ENCODE measurements around the gene UBR1. TPM values are rescaled to one million over a fixed set of nuclear protein-coding genes. Genes with fewer than 3 reads are reported as not detected.
"Not testable (repeated sequence)": the region's sequence is repeated elsewhere in the genome, so short reads cannot be mapped to it uniquely, and the experiment has no call there.

The UBR1 gene
- total and polyA plus RNA-seq, 3 donors from 2014 or later: 21.3 to 40.7 (median 36.5) TPM

DNA sequence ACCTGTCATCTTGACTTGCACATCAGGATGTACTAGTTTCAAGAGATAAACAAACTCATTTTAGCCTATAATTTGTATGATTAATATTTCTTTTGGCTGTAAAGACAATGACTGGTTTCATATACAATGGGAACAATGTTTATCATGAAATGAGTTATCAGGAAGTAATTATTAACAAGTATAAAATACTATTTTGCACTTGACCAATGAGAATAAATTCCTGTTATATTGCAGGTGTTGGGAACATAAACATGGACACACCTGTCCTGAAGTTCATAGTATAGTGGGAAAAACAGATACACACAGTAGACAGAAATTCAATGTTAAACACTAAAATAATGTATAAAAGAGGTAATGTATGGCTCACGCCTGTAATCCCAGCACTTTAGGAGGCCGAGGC, 56.9 kb downstream of the UBR1 start:
- WGBS, 2 donors: 88 to 95% methylated on average over 2 of the region's 2 CpGs
- Histone ChIP-seq H3K27ac (no peak overlapping the region), H3K4me3 (no peak overlapping the region), H3K9me3 (no peaks in the 10 kb centered on the region), H3K36me3 (ENCODE audit: low read depth, missing control alignments) (no peaks in the 10 kb centered on the region), H3K4me1 (no peaks in the 10 kb centered on the region), H3K27me3 (no peaks in the 10 kb centered on the region)
- TF ChIP-seq, protein P1, sequence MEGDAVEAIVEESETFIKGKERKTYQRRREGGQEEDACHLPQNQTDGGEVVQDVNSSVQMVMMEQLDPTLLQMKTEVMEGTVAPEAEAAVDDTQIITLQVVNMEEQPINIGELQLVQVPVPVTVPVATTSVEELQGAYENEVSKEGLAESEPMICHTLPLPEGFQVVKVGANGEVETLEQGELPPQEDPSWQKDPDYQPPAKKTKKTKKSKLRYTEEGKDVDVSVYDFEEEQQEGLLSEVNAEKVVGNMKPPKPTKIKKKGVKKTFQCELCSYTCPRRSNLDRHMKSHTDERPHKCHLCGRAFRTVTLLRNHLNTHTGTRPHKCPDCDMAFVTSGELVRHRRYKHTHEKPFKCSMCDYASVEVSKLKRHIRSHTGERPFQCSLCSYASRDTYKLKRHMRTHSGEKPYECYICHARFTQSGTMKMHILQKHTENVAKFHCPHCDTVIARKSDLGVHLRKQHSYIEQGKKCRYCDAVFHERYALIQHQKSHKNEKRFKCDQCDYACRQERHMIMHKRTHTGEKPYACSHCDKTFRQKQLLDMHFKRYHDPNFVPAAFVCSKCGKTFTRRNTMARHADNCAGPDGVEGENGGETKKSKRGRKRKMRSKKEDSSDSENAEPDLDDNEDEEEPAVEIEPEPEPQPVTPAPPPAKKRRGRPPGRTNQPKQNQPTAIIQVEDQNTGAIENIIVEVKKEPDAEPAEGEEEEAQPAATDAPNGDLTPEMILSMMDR (IDR thresholded peaks at IDR 0.05): no peak
- TF ChIP-seq POLR2A (IDR thresholded peaks at IDR 0.05): no peak
- DNase-seq: no peak
- intact Hi-C loops (cut with DNase I; ENCODE audit: low total_unique reads): no loop called here

DNA sequence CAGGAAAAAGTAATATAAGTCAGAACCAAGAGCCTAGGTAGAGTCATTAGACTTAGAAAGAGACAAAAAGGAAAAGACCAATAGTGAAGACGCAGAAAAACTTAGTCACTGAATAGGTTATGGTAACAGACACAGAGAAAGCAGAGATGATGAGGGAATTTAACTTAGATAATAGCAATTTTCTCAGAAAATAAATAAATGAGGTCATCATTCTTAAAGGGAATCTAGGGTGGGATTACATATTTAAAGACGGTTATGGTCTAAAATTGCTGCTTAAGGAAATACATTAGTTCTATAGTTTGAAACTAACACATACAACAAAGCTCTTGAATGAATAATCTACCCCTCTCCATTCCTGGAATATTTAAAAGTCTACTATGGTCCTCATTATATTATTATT, 59.4 kb downstream of the UBR1 start:
- H3K4me1 ChIP-seq: peaks cover 5% of the 10 kb centered on the region
- H3K4me3 ChIP-seq: no peak overlapping the region
- DNase-seq: no peak
- H3K27ac ChIP-seq: no peak overlapping the region
- whole genome bisulfite sequencing, 2 donors: 93 to 95% methylated on average over 2 of the region's 2 CpGs
- intact Hi-C loops (cut with DNase I; ENCODE audit: low total_unique reads): no loop called here
- TF ChIP-seq, protein P1 (IDR thresholded peaks at IDR 0.05): no peak
- no peak for TF ChIP-seq POLR2A (IDR thresholded peaks at IDR 0.05)
- no peaks in the 10 kb centered on the region for H3K27me3 ChIP-seq
- no peaks in the 10 kb centered on the region for H3K9me3 ChIP-seq
- H3K36me3 ChIP-seq (ENCODE audit: low read depth, missing control alignments): no peaks in the 10 kb centered on the region

DNA sequence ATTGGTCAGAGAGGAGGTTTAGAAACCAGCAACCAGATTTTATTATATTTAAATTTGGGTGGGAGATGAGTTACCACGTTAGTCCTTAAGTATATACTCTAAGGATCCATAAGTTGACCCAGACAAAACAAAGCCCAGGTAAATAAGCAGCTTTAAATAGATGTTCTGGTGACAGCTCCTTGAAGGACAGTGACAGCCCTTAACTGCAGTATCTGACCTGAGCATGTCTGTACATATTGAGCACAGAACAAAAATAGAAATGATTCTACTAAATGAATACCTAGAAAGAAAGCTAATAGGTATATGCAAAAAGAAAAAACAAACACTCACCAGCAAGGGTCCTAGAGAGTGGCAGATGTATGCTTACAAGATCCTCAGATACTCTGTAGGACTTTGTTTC, 63.0 kb downstream of the UBR1 start:
- Histone ChIP-seq H3K27ac (peak overlapping the region in 1 of 2 donors; percentile 60), H3K27me3 (no peaks in the 10 kb centered on the region), H3K36me3 (ENCODE audit: low read depth, missing control alignments) (no peaks in the 10 kb centered on the region), H3K9me3 (no peaks in the 10 kb centered on the region), H3K4me1 (peaks cover 5% of the 10 kb centered on the region), H3K4me3 (no peak overlapping the region)
- WGBS, 2 donors: 77 to 90% methylated on average over 1 of the region's 1 CpG
- DNase-seq: no peak
- TF ChIP-seq POLR2A (IDR thresholded peaks at IDR 0.05): no peak
- TF ChIP-seq, protein P1 (IDR thresholded peaks at IDR 0.05): no peak
- intact Hi-C loops (cut with DNase I; ENCODE audit: low total_unique reads): no loop called here

DNA sequence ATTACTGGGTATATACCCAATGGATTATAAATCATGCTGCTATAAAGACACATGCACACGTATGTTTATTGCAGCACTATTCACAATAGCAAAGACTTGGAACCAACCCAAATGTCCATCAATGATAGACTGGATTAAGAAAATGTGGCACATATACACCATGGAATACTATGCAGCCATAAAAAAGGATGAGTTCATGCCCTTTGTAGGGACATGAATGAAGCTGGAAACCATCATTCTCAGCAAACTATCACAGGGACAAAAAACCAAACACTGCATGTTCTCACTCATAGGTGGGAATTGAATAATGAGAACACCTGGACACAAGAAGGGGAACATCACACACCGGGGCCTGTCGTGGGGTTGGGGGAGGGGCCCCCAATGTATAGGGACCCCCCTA, 64.8 kb downstream of the UBR1 start:
- intact Hi-C loops (cut with DNase I; ENCODE audit: low total_unique reads); H3K4me3 ChIP-seq; DNase-seq; H3K9me3 ChIP-seq; H3K36me3 ChIP-seq (ENCODE audit: low read depth, missing control alignments); H3K27me3 ChIP-seq; H3K27ac ChIP-seq; H3K4me1 ChIP-seq: not testable (repeated sequence)
- WGBS, 2 donors: 92 to 100% methylated on average over 3 of the region's 3 CpGs

DNA sequence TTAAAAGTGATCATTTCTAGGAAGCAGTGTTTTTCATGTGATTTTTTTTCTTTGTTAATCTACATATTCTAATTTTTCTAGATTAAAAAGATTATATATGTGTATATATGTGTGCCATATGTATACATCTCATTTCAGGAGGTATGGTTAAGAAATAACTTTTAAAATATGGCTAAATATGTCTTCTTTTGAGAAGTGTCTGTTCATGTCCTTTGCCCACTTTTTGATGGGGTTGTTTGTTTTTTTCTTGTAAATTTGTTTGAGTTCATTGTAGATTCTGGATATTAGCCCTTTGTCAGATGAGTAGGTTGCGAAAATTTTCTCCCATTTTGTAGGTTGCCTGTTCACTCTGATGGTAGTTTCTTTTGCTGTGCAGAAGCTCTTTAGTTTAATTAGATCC, 70.6 kb downstream of the UBR1 start:
- H3K4me1 ChIP-seq; H3K27ac ChIP-seq; DNase-seq; intact Hi-C loops (cut with DNase I; ENCODE audit: low total_unique reads); H3K36me3 ChIP-seq (ENCODE audit: low read depth, missing control alignments); H3K9me3 ChIP-seq; H3K27me3 ChIP-seq; H3K4me3 ChIP-seq: not testable (repeated sequence)
- WGBS, 2 donors: 100% methylated on average over 1 of the region's 1 CpG; no CpG with 5 or more reads in 1 of the 2 donors

DNA sequence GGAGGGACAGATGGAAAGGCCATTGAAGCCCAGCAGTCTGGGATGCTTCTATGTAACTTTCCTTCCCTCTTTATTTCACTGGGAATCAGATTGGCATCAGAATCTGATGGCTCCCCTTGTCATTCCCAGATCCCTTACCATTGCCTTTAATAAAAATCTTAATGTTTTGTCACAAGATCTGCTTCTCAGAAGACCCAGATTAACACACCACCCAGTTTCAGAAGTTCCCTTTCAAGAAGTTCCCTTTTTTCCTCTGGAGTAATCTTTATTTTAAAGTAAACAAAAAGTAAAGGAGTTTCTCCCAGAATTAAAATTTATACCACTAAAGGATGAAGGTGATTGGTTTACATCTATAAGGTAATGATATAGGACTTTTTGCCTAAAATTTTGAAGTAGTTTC, 76.4 kb downstream of the UBR1 start:
- intact Hi-C loops (cut with DNase I; ENCODE audit: low total_unique reads): no loop called here
- no peaks in the 10 kb centered on the region for H3K36me3 ChIP-seq (ENCODE audit: low read depth, missing control alignments)

More for the DNA sequence above, 76.4 kb downstream of the UBR1 start:
- DNase-seq: no peak
- H3K27ac ChIP-seq: no peak overlapping the region
- H3K27me3 ChIP-seq: no peaks in the 10 kb centered on the region
- TF ChIP-seq POLR2A (IDR thresholded peaks at IDR 0.05): no peak
- TF ChIP-seq, protein P1 (IDR thresholded peaks at IDR 0.05): no peak
- no peaks in the 10 kb centered on the region for H3K4me1 ChIP-seq
- H3K4me3 ChIP-seq: no peak overlapping the region
- H3K9me3 ChIP-seq: no peaks in the 10 kb centered on the region
